Brain microvascular endothelial cell (primary cell): Measurements from ENCODE around the gene MFRP.

ENCODE experiments used
- DNase-seq: peaks from one replicate; pipeline ENCODE4 v3.0.0-alpha.2; 2020
- H3K27ac ChIP-seq: fragments of 250-450 bp; sonication (Bioruptor Pico); 2 replicates; pipeline ENCODE4 v1.5.1; 2020; ENCODE audit warnings: mild to moderate bottlenecking, moderate library complexity
- H3K27me3 ChIP-seq: fragments of 250-450 bp; sonication (Bioruptor Pico); replicated peaks from 2 replicates; pipeline ENCODE4 v1.5.1; 2020; ENCODE audit warnings: mild to moderate bottlenecking
- H3K36me3 ChIP-seq: fragments of 250-450 bp; sonication (Bioruptor Pico); replicated peaks from 2 replicates; pipeline ENCODE4 v1.5.1; 2020; ENCODE audit warnings: mild to moderate bottlenecking
- H3K4me3 ChIP-seq: 2 replicates; pipeline ENCODE4 v1.5.1; 2011; ENCODE audit warnings: low read depth, mild to moderate bottlenecking, control low read depth, low read length, moderate library complexity
- in situ Hi-C: cut with HindIII; loops from 2 replicates; pipeline ENCODE4 v1.10.0; 2017; ENCODE audit warnings: low sequenced_read_pairs, low pct_ligation_motif_present
- TF ChIP-seq, protein P1 (sequence below): IDR thresholded peaks from 2 replicates; pipeline ENCODE4 v1.5.1; 2011; ENCODE audit warnings: low read depth, mild to moderate bottlenecking, moderate library complexity, low read length, control low read depth, inconsistent platforms; ENCODE audit errors: missing control alignments

Gene MFRP

DNA sequence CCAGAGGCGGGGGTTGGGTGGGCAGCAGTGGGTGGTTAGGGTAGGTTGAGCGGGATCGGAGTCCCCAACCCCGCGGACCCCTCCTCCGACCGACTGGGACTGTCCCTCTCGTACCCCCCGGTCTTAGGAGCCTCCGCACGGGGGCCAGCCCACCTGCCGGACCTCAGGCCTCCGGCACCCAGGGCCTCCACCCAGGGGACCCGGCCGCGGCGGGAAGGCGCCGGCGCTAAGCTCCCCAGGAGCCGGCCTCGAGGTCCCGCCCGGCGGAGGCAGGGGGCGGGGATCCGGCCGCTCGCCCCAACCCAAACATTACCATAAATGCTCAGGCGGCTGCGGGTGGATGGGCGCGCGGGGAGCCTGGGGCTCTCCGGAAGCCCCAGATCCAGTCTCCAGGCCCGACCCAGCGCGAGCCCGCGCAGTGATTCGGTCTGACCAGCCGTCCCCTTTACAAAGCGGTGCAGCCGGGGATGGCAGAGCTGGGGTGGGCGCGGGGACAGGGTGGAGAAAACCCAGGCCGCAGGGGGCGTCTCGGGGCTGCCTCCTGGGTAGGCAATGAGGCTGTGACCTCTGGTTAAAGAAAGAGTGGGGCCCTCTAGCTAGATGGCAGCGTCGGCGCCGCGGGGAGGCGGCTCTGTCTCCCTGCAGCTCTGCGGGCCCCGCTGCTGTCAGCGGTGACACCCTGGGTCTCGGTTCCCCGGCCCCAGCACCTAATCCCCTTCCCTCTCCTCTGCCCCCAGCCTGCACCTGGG lies 25.6 kb downstream of the MFRP start:
- H3K4me3 ChIP-seq: peak overlapping the region; percentile 52
- no peaks in the 10 kb centered on the region for H3K27me3 ChIP-seq
- H3K27ac ChIP-seq: peak overlapping the region; percentile 30
- H3K36me3 ChIP-seq: no peaks in the 10 kb centered on the region
- in situ Hi-C loops: no loop called here
- TF ChIP-seq, protein P1, sequence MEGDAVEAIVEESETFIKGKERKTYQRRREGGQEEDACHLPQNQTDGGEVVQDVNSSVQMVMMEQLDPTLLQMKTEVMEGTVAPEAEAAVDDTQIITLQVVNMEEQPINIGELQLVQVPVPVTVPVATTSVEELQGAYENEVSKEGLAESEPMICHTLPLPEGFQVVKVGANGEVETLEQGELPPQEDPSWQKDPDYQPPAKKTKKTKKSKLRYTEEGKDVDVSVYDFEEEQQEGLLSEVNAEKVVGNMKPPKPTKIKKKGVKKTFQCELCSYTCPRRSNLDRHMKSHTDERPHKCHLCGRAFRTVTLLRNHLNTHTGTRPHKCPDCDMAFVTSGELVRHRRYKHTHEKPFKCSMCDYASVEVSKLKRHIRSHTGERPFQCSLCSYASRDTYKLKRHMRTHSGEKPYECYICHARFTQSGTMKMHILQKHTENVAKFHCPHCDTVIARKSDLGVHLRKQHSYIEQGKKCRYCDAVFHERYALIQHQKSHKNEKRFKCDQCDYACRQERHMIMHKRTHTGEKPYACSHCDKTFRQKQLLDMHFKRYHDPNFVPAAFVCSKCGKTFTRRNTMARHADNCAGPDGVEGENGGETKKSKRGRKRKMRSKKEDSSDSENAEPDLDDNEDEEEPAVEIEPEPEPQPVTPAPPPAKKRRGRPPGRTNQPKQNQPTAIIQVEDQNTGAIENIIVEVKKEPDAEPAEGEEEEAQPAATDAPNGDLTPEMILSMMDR: no peak
- peak; percentile 36 for DNase-seq

DNA sequence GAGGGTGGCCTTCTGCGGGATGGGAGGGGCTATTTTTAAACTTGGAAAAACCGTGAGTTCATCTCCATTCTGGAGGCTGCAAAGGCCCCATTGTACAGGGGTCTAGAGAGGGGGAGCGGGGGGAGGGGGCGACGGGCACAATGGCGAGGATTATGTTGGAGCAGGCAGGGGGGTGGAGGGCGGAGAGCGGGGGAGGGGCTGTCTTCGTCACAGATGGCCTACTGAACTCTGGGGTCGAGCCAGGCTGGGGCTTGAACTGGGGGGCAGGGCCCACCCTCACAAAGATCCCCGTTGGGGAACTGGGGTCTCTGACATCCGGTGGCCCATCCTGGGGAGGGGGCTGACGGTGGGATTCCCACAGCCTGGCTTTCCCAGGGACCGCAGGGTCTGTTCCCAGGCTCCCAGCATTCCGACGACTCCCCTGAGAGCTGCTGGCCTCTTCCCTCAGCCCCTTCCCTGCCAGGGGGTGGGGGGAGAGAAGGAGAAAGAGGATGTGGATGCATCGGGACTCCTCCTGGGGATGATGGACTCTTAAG lies 26.2 kb downstream of the MFRP start:
- peak overlapping the region; percentile 52 for H3K4me3 ChIP-seq
- no peak for DNase-seq
- TF ChIP-seq, protein P1: no peak
- in situ Hi-C loops: no loop called here
- no peaks in the 10 kb centered on the region for H3K36me3 ChIP-seq
- no peaks in the 10 kb centered on the region for H3K27me3 ChIP-seq
- H3K27ac ChIP-seq: peak overlapping the region; percentile 30

DNA sequence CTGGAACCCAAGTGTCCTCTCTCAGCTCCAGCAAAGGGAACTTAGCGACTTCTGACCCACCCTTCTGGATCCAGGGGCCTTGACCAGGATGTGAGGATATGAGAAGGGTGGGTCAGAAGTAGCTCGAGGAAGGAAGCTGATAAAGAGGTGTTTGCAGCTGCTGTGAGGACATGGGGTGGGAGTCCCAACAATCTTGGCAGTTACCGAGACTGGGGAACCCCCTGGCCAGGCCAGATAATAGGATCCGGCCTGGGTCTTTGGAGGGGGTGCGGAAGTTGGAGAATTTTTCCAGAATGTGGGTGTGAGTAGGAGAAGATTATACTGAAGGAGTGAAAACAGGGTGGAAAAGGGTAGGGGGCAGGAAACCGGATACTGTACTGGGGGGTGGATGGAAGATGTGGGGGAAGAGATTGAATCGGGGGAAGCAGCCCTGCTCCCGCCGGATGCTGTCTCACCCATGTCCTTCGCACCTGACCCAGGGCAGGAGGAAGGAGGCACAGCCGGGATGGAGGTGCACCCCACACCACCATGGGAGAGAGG lies 26.7 kb downstream of the MFRP start:
- TF ChIP-seq, protein P1: no peak
- H3K27me3 ChIP-seq: no peaks in the 10 kb centered on the region
- no peak overlapping the region for H3K4me3 ChIP-seq
- no peak overlapping the region for H3K27ac ChIP-seq
- no peaks in the 10 kb centered on the region for H3K36me3 ChIP-seq
- no peak for DNase-seq
- in situ Hi-C loops: no loop called here

DNA sequence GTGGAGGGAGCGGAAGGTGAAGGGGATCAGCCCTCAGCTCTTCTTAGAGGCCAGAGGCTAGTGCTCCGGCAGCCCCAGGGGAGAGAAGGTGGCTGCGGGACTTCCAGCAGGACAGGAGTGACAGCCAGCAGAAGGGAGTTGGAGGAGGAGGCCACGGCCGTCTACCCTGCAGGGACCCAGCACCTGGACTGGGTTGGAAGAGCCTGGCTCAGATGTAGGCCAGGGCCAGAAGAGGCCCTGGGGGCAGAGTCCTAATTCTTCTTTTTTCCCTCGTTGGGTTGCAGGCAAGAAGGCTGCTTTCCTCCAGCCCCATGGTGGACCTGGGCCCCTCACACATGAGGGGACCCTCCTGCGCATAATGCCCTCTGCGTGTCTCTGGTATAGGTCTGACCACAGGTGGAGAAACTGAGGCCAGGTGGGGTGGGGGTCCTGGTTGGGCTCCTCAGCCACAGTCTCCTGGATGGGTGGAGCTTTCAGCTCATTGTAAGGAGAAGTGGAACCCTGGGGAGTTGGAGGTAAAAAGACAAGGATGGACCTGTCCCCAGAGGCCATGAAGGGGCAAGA lies 27.3 kb downstream of the MFRP start:
- Histone ChIP-seq H3K36me3 (no peaks in the 10 kb centered on the region), H3K27ac (no peak overlapping the region), H3K4me3 (no peak overlapping the region), H3K27me3 (no peaks in the 10 kb centered on the region)
- in situ Hi-C loops: no loop called here
- DNase-seq: no peak
- TF ChIP-seq, protein P1: no peak

DNA sequence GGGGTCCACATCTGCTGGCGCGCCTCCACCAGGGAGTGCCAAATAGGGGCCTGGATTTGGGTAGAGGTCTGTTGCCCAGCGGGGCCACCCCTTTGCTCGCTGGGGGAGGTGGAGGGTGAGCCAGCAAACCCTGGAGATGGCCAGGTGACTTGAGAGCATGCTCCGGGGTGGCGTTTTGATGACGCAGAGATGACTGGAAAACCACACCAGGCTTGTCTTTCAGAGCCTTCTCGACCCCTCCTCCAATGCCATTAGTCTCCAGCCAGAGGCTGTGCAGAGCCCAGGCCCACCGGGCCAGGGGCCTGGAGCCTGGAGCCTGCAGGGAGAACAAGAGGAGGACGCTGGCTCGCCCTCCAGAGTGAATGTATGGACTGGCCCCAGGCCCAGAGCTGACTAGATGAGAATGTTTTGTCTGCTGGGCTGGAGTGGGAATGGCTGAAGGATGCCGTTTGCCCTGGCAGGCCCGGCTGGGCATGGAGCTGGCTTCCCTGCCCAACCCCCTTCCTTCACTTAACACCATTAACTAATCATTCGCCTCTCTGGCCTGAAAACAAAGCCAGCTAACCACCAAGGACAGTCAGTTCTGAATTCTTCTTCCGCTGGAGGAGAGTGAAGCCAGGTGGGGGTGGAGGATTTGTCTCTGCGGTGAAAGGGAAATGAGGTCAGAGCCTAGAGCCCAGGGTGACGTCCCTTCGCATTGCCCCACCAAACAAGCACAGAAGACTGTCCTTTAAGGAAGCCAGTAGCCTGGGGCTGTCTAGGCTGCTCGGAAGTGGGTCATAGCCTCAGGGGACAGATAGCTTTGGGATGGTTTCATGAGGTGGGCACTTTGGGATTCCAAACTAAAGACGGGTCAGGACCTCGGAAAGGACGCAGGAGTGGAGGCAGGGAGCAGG lies 28.0 kb downstream of the MFRP start:
- Histone ChIP-seq H3K4me3 (no peak overlapping the region), H3K27me3 (no peaks in the 10 kb centered on the region), H3K36me3 (no peaks in the 10 kb centered on the region), H3K27ac (no peak overlapping the region)
- TF ChIP-seq, protein P1: no peak
- DNase-seq: peak; percentile 60
- in situ Hi-C loops: no loop called here
